GM19193 (cell line): ENCODE data around the gene KCNQ5.

Source experiments
- POLR2A ChIP-seq: IDR thresholded peaks from 4 replicates; pipeline ENCODE4 v1.6.1; 2011; ENCODE audit not compliant: insufficient read depth, insufficient read length; ENCODE audit errors: extremely low read depth

Gene KCNQ5

DNA sequence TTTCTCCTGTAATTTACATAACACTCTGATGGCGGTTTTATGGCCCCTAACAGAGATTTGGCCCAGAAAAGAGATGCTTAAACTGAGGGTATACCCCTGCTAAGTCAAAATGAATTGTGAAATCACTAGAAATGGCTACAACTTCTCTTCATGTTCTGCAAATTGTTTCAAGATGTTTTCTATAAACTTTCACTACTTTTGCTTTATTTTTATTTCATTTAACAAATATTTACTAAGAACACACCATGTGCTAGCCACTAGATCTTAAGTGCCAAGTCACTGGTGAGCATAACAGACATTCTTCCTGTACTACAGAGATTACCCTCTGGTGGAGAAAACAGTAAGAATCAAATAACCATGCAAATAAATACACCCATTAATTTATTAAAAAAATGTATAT, 87.6 kb downstream of the KCNQ5 start:
- TF ChIP-seq POLR2A: no peak

DNA sequence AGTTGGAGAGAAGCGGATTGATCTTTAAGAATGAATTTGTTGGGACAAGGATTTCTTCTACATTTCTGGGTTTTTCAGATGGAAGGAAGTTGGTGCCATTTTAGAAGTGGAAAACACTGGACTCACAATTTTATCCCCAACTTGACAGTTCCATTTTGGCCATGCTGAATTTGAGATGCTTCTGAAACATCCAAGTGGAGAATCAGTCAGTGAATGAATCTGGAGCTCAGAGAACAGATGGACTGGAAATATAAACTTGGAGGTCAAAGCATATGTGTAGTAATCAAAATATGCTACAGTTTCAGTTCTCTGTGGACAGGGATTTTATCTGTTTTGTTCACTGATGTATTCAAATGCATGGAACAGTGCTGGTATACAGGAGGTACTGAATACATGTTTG, 89.9 kb downstream of the KCNQ5 start:
- TF ChIP-seq POLR2A: no peak

DNA sequence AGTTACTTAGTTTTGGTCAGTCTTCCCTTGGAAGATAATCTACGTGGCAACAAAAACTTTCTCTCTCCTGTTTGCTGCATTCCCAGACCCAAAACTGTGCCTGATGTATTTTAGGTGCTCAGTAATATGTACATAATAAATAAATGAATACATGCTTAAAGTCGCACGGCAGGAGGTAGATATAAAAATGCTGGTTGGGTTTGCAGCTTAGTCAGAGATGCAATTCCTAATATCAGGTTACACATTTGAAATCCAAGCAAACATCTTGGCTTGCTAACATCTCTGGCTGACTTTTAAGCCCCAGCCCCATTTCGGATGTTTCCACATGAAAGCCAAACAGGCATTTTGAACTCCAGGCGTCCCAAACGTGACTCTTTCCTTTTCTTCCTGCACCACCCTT, 91.0 kb downstream of the KCNQ5 start:
- no peak for TF ChIP-seq POLR2A

DNA sequence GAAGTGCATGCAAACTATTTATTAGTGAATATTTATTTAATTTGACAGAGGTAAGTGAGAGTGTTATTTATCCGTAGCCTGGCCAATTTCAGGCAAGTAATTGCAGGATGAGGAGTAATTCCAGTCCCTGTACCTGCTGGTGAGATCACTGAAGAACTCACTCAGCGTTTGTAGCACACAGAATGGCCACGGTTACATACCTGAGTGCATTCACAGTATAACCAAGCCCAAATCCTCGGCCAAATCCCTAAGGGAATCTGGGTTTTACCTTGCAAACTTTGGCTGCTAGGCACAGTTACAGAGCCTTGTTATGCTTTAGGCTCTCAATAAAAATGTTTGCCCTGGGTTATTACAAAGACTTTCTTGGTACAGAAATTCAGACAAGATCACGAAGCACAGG, 93.3 kb downstream of the KCNQ5 start:
- TF ChIP-seq POLR2A: no peak

DNA sequence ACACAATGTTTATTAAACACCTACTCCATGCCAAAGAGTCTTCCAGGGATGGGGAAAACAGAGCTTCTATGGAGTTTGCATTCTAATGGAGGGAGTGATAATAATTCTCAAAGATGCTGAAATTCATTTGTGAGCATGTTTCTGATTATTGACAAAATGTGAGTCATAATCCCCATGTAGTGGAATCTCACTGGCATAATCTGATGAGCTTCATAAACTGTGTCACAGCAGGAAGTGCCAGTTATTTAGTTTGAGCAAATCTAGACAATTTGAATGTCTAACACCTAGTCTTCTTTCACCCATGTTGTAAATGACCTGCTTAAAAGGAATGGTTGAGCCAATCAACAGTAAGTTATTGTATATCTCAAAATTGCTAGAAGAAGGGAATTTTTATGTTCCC, 95.1 kb downstream of the KCNQ5 start:
- no peak for TF ChIP-seq POLR2A

DNA sequence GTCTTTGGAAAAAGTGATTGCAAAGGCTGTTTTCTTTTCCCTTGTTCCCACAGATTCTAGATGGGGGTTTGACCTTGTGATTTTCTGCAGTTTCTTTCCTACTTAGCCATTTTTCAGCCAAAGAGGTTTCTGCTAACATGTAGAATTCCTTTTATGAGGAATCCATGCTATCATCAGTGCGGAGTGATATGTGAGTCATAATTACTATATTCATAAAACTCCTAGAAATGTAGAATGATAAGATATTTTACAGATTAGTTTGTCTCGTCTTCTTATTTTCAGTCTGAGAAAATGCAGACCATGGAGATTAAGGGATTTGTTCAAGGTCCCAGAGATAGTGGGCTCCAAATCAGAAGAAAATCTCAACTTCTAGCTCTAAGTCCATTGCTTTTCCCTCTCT, 98.6 kb downstream of the KCNQ5 start:
- TF ChIP-seq POLR2A: no peak

DNA sequence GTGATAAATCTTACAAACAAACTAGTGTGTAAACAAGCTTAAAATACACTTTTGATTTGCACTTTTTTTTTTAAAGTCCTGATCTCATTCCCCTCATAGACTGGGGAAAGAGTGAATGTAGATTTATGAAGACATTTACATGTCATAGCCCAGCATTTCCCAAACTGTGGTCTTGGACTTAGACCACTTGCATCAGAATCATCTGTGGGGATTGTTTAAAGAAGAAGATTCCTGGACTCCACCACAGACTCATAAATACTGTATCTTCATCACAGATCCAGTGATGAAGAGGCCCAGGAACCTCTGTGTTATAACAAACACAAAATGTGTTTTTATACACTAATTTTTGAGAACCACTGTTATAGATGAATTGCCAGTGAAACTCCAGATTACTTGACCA, 99.5 kb downstream of the KCNQ5 start:
- no peak for TF ChIP-seq POLR2A

DNA sequence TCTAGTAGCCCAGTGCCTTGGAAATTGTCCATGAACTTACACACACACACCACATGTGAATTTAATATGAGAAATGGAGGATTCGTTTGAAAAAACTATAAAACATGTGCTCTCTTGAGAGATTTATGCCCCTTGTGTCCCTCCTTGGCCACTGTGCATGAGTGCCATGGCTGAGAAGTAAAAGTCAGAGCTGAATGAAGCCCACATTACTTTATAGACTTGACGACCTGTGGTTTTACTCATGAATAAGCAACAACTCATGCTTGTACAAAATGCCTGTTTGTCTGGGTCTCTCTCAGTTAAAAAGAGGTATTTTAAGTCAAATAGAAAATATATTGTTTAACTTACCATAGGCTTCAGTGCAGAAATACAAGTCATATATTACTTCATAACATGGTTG, 102.7 kb downstream of the KCNQ5 start:
- TF ChIP-seq POLR2A: no peak

DNA sequence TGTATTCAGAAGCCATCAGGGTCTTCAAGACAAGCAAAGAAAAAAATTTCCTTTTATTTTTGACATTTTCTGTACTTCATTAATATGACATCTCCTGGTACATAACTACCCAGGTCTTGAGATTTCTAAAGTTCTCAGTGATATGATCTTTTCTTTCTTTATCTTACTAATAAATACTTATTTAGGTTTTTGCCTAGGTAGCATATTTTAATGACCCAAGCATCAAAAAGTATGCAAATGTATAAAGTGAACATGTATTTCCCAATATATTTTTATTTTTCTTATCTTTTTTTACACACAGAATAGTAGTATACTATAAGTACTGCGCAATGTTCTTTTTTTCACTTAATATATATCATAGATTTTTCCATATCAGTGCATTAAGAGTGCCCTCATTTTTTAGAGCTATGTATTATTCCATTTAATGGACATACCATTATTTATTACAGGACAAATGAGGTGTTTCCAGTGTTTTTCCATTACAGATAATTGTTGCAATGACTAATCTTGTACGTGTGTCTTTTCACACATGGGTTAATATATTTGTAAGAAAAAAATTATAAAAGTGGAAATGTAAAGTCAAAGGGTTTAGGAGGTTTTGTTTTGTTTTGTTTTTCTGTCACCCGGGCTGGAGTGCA, 107.0 kb downstream of the KCNQ5 start:
- TF ChIP-seq POLR2A: no peak

DNA sequence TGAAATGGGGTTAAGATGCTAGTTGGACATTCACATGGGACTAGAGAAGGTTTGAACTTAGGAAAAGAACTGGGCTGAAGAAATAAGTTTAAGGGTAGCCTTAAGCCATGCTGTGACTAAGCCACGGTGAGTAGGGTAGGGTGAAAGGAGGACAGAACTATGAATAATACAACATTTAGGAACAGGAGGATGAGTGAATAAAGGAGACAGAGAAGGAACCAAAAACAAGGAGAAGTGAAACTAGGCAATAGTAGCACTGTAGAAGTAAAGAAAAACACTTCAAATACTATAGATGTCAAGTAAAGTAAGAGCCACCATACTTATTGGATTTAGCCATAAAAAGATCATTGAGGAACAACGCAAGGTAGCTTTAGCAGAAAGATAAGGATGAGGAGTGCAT, 111.2 kb downstream of the KCNQ5 start:
- TF ChIP-seq POLR2A: no peak

DNA sequence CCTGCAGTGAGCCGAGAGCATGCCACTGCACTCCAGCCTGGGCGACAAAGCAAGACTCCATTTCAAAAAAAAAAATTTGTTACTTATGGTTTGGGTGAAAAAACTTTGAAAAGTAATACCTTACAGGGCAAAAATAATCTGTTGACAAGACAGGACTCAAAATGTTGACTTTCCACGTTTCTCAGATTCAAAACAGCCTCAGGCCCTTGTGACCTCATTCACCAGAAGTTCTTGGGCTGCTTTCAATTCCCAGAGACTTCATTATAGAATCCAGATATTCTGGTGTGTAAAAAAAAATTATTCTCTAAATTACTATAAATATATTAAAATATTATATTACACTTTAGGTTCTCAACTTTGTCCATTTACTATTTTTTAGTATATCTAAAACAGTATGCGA, 116.2 kb downstream of the KCNQ5 start:
- no peak for TF ChIP-seq POLR2A

DNA sequence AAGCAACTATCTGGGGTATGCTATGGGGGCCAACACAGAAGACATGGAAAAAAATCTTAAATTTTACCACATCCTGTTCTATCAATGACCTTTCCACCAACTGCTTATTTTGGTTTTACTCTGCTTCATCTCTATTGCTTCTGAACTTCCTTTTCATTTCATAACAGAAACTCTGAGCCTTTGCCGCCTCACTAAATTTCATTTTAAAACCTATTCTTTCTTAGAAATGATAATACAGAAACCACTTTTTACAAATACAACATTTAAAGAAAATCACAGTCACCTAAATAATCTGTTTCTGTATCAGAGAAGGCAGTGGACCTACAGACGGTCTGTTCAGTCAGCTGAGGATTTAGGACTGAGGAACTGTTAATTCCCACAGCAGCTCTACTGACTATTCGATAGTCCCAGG, 117.5 kb downstream of the KCNQ5 start:
- TF ChIP-seq POLR2A: no peak

DNA sequence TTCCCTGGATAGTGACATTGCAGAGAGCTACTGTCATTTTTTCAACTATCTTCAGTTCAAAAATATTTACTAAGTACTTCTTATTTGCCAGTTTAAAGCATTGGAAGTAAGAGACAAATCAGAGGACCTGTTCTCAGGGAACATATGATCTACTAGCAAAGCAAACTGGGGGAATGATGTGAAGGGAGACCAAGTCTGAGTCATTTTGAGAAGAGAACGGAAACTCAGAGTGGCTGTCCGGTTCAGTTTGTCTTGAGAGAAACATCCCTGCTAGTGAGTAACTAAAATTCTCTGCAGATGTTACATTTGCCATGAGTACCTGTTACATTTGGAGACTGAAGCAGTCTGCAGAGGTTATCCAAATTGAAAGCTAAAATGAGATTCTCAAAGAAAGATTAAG, 118.3 kb downstream of the KCNQ5 start:
- no peak for TF ChIP-seq POLR2A

DNA sequence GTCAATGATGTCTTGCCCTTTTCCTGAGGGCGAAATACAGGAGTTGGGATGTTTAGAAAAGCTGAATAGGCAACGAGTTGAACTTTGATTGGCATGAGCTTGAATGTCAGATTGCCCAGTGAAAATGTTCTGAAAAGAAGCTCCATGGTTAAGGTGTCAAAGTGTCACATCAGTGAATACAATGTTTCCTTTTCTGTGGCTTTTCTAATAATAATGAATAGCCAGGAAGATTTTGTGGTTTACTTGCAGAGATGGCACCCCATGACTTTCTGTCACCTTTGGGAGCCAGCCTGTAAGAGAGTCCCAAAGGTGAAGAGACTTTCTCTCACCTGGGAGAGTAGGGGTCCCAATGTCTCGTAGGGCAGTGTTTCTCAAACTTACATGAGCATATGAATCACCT, 119.2 kb downstream of the KCNQ5 start:
- TF ChIP-seq POLR2A: no peak

DNA sequence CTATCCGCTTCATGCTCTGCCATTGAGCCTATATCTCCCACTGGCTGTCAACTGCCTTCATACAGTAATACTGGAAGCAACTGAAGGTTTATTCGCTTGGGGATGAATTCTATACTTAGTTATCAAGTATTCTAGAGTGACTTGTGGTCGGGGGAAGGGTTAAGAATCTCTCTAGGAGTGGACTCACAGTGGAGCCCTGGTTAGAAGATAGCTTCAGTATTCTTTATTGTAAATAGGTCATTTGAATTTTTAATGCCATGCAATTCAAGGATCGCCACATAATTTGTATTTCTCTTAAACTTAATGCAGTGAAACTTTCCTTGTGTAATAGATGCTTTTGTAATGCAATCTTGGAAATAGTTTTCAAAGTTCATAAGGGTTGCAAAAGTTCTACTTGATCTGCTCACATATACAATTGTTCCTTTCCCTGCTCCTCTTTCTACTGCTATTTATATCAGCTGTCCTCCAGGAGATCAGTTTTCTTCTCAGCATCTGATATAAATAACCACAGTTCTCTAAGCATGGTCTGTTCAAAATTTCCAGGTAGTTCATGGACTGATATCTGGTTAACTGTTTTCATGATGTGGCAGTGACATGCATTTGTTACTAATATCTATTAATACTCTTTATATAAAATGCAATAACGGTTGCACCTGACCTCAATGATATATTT, 120.3 kb downstream of the KCNQ5 start:
- TF ChIP-seq POLR2A: no peak

DNA sequence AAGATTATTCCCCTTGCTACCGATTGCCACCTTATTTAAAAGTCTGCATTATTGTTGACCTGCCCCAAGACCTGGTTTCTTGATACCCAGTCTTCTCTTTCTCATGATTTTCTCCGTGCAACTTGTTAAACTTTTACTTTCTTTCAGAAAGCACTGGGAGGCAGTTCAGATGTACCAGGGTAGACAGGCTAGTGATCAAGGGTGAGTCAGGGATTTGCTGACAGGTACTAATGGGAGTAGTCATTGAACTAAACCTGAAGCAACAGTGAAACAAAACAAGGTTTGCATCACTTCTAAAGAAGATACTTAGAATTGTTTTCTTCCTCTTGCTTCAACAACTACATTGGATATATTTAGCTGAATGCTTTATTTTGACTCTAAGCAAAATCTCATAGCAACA, 124.4 kb downstream of the KCNQ5 start:
- TF ChIP-seq POLR2A: no peak

DNA sequence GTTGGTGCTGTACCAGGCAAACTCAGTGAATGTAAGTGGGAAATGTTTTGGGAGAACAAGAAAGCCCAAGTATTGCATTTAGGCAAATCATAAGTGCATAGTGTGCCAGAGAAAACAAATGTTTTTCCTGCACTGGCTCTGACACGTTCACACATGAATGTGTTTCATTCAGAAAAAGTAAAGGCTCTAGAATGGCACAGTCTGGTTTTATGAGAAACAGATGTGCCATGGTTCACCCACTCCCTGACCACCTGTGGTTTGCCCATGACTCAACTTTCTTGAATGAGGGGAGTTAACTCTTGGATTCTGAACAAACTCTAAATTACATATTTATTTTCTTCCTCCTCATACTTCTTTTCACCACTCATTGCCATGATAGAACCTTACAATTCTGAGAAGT, 126.9 kb downstream of the KCNQ5 start:
- TF ChIP-seq POLR2A: no peak
